HUES6 (cell line): ENCODE measurements around the gene ELOB.

ENCODE experiments used
- H3K27ac ChIP-seq: 2 replicates; pipeline ENCODE4 v1.7.0; 2013; ENCODE audit warnings: low read depth, mild to moderate bottlenecking, low read length, inconsistent platforms
- H3K27me3 ChIP-seq: 2 replicates; pipeline ENCODE4 v1.6.1; 2013; ENCODE audit warnings: low read length; ENCODE audit not compliant: control insufficient read depth, insufficient read depth
- H3K36me3 ChIP-seq: 2 replicates; pipeline ENCODE4 v1.6.1; 2013; ENCODE audit warnings: low read length; ENCODE audit not compliant: control insufficient read depth, insufficient read depth
- H3K4me1 ChIP-seq: 2 replicates; pipeline ENCODE4 v1.6.1; 2013; ENCODE audit warnings: low read length; ENCODE audit not compliant: control insufficient read depth, insufficient read depth
- H3K4me3 ChIP-seq: 2 replicates; pipeline ENCODE4 v1.5.1; 2013; ENCODE audit warnings: low read depth, low read length
- H3K9ac ChIP-seq: one replicate; pipeline ENCODE4 v1.6.1; 2013; ENCODE audit warnings: mild to moderate bottlenecking, low read length
- H3K9me3 ChIP-seq: 2 replicates; pipeline ENCODE4 v1.6.1; 2013; ENCODE audit warnings: low read depth, low read length; ENCODE audit not compliant: control insufficient read depth, insufficient read depth

Gene ELOB

GRCh38 chr16:2777231-2777902 is at the start of gene ELOB:
Gene ELOB (minus strand): TSS chr16:2777280. CDS start chr16:2777239, 41 bp downstream.
- Histone ChIP-seq H3K4me3 (peak within 1 kb of the TSS; percentile 99), H3K36me3 (peaks cover 33% of the 10 kb centered on the region), H3K9ac (peak within 1 kb of the TSS; percentile 100), H3K27ac (peak within 1 kb of the TSS; percentile 98), H3K4me1 (peaks cover 18% of the 10 kb centered on the region), H3K27me3 (no peaks in the 10 kb centered on the region), H3K9me3 (no peaks in the 10 kb centered on the region)

- H3K4me3 ChIP-seq: no peak overlapping the region
- H3K9ac ChIP-seq: no peak overlapping the region
- no peak overlapping the region for H3K27ac ChIP-seq
- H3K4me1 ChIP-seq: peaks cover 5% of the 10 kb centered on the region; the same call in 1 of the 2 replicates
- H3K27me3 ChIP-seq: no peaks in the 10 kb centered on the region
- H3K36me3 ChIP-seq: no peaks in the 10 kb centered on the region
- H3K9me3 ChIP-seq: no peaks in the 10 kb centered on the region
These were observed 48.8 kb upstream of the ELOB start for GRCh38 chr16:2825906-2826305.

GRCh38 chr16:2825049-2825742 is 48.1 kb upstream of the ELOB start:
- Histone ChIP-seq H3K27me3 (no peaks in the 10 kb centered on the region), H3K9me3 (no peaks in the 10 kb centered on the region), H3K36me3 (no peaks in the 10 kb centered on the region), H3K4me3 (no peak overlapping the region), H3K27ac (no peak overlapping the region), H3K9ac (no peak overlapping the region), H3K4me1 (peaks cover 5% of the 10 kb centered on the region; the same call in 1 of the 2 replicates)

- no peaks in the 10 kb centered on the region for H3K27me3 ChIP-seq
- H3K9me3 ChIP-seq: no peaks in the 10 kb centered on the region
- H3K4me1 ChIP-seq: peaks cover 5% of the 10 kb centered on the region; the same call in 1 of the 2 replicates
- no peak overlapping the region for H3K4me3 ChIP-seq
- H3K36me3 ChIP-seq: no peaks in the 10 kb centered on the region
- no peak overlapping the region for H3K27ac ChIP-seq
- H3K9ac ChIP-seq: no peak overlapping the region
These were observed 47.5 kb upstream of the ELOB start for GRCh38 chr16:2824626-2825025.

- Histone ChIP-seq H3K4me1 (peaks cover 5% of the 10 kb centered on the region; the same call in 1 of the 2 replicates), H3K9me3 (no peaks in the 10 kb centered on the region), H3K27ac (no peak overlapping the region), H3K9ac (no peak overlapping the region), H3K27me3 (no peaks in the 10 kb centered on the region), H3K36me3 (no peaks in the 10 kb centered on the region), H3K4me3 (no peak overlapping the region)
These were observed 45.4 kb upstream of the ELOB start for GRCh38 chr16:2822496-2822895.

GRCh38 chr16:2822158-2822495 is 45.0 kb upstream of the ELOB start:
- no peaks in the 10 kb centered on the region for H3K9me3 ChIP-seq
- no peaks in the 10 kb centered on the region for H3K36me3 ChIP-seq
- no peak overlapping the region for H3K4me3 ChIP-seq
- no peak overlapping the region for H3K9ac ChIP-seq
- H3K4me1 ChIP-seq: peaks cover 5% of the 10 kb centered on the region; the same call in 1 of the 2 replicates
- no peak overlapping the region for H3K27ac ChIP-seq
- no peaks in the 10 kb centered on the region for H3K27me3 ChIP-seq

- H3K9me3 ChIP-seq: no peaks in the 10 kb centered on the region
- no peak overlapping the region for H3K9ac ChIP-seq
- no peak overlapping the region for H3K4me3 ChIP-seq
- peaks cover 1% of the 10 kb centered on the region; the same call in 1 of the 2 replicates for H3K4me1 ChIP-seq
- H3K27ac ChIP-seq: no peak overlapping the region
- H3K36me3 ChIP-seq: no peaks in the 10 kb centered on the region
- H3K27me3 ChIP-seq: no peaks in the 10 kb centered on the region
These were observed 44.5 kb upstream of the ELOB start for GRCh38 chr16:2821487-2822157.

- no peaks in the 10 kb centered on the region for H3K4me1 ChIP-seq
- H3K9ac ChIP-seq: no peak overlapping the region
- H3K4me3 ChIP-seq: no peak overlapping the region
- no peak overlapping the region for H3K27ac ChIP-seq
- H3K27me3 ChIP-seq: no peaks in the 10 kb centered on the region
- no peaks in the 10 kb centered on the region for H3K9me3 ChIP-seq
- H3K36me3 ChIP-seq: no peaks in the 10 kb centered on the region
These were observed 43.9 kb upstream of the ELOB start for GRCh38 chr16:2820836-2821486.

GRCh38 chr16:2819939-2820835 is 43.1 kb upstream of the ELOB start:
- Histone ChIP-seq H3K9me3 (no peaks in the 10 kb centered on the region), H3K36me3 (no peaks in the 10 kb centered on the region), H3K27ac (no peak overlapping the region), H3K4me3 (no peak overlapping the region), H3K4me1 (no peaks in the 10 kb centered on the region), H3K27me3 (no peaks in the 10 kb centered on the region), H3K9ac (no peak overlapping the region)

GRCh38 chr16:2819179-2819938 is 42.3 kb upstream of the ELOB start:
- H3K4me1 ChIP-seq: no peaks in the 10 kb centered on the region
- H3K27ac ChIP-seq: no peak overlapping the region
- H3K9me3 ChIP-seq: no peaks in the 10 kb centered on the region
- H3K36me3 ChIP-seq: no peaks in the 10 kb centered on the region
- H3K4me3 ChIP-seq: no peak overlapping the region
- H3K9ac ChIP-seq: no peak overlapping the region
- no peaks in the 10 kb centered on the region for H3K27me3 ChIP-seq
